GM18870 (cell line): Measurements from ENCODE around the gene MT1B.
A peak's percentile ranks its signal among the peaks of the same experiment; 100 is the strongest.

ENCODE experiments used
- ATAC-seq: cut with Tn5 transposase; IDR thresholded peaks from one replicate; pipeline ENCODE4 v1.9.1; 2021; ENCODE audit warnings: moderate library complexity; ENCODE audit not compliant: unreplicated experiment

Gene MT1B

DNA sequence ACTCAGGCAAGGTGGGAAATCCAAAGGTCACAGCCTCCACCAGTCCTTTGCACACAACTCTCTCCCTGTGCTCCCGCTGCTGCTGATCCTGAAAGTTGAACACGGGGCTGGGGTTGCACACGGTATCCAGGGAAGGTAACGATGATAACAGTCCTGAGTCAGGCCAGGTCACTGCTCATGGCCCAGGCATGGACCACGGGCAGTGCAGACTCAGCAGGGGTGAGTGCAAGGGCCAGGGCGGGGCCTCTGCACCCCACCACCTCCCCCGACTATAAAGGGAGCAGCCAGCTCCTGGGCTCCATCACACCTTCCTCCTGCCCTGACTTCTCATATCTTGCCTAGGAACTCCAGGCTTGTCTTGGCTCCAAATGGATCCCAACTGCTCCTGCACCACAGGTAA lies at the start of gene MT1B:
Gene MT1B (plus strand): TSS at position 301 of the 400 bp plus-strand sequence. CDS start 68 bp downstream, at position 369.
- ATAC-seq = no peak

DNA sequence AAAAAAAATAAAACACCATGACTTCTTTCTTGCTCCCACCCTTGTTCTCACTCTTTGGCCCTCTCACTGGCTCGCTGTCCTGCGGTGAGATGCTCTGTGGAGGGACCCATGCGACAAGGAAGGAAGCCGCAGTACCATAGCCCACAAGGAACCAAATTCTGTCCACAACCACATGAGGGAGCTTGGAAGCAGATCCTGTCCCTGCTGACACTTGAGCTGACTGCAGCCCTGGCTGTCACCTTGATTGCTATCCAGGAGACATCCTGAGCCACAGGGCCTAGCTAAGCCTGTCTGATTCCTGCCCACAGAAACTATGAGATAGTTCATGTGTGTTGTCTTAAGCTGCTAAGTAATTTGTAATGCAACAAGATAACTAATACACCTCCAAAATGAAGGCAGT lies 48.1 kb upstream of the MT1B start:
- no peak for ATAC-seq

DNA sequence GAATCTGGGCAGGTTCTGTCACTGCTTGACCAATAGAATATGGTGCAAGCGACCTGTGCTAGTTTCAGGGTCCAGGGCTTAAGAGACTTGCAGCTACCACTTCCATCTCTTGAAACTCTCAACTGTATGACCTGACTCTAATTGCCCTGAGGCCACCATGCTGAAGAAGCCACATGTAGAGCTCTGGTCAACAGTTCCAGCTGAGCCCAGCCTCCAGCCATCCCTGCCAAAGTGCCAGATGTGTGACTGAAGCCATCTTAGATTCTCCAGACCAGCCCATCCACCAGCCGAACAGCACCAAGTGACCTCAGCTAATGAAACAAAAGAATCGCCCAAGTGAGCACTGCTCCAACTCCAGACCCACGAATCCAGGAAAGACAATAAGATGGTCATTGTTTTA lies 46.7 kb upstream of the MT1B start:
- no peak for ATAC-seq

DNA sequence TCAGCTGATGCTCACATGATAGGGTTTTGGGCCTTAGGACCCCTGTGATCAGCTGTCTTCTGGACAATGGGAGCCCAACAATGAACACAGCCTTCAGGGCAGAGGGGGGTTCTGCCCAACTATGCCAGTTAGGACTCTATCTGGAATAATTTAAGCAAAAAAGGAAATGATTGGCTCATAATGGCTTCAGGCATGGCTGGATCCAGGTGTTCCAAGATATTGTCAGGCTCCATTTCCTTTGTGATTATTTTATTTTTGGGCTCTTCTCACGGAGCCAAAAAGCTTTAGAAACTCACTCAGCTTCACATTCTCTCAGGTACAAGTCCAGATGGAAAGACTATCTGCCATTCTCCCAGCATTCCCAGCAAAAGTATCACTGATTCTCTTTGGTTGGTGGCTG lies 46.2 kb upstream of the MT1B start:
- no peak for ATAC-seq

DNA sequence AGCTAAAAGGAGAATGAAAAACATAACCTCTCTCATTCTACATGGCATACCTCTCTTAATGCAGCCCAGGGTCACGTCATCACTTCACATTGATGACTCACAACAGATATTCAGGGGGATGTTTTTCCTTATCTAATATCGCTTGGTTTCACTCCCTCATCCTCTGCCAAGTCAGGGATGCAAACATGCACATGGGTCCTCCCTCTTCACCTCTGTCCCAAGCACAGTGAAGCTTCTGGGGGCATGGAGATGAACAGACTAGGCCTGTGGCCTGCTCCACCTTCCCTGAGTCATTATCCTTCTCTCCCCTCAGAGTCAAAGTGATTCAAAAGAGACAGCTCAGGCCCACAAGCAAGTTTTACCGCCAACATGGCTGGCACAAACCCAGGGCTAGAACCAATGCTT lies 45.6 kb upstream of the MT1B start:
- no peak for ATAC-seq

DNA sequence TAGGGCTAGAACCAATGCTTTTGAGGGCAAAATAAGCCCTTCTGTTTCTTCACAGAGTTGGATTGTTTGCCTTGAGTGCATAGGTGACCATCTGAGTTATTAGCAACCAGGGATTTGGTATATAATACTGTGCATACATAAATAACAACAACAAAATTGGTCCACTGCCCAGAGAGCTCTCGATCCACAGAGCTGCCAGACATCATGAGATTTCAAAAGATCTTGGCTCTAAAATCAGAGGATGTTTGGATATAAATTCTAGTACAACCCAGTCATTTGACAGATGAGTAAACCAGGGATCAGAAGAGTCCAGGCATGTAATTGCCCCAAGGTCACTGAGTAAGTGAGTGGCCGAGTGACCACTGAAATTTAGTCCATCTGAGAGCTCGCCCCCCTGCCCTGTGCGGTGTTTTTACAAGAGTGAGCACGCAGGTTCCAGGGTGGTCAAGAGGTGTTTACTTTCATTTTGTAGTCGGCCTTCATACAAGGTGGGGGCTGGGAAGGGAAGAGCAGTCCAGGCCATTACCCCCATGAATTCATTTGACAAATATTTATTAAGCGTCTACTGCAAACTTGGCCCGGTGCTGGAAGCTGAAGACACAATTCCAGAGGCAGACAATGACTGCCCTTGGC lies 45.1 kb upstream of the MT1B start:
- ATAC-seq = no peak

DNA sequence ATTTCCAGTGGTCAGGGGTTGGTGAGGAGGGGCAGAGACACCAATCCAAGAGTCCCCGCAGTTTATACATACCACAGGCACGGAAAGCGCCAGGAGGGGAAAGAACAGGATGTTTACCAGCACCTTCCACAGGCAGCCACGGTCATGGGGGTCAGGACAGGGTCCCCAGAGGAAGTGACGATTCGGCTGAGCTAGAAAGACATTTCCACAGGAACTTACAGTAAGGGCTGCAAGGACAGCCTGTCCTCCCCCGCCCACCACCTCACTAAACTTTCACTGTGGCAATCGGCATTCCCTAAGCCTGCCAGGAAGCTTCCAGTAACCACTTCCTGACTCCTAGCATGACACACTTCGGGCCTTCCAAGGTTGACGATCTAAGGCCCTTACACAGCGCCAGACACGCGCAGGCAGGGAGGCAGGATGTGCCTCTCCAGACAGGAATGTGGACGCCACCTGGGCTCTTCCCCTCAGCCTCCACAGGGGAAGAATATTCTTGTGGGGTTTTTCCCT lies 44.5 kb upstream of the MT1B start:
- ATAC-seq = no peak

DNA sequence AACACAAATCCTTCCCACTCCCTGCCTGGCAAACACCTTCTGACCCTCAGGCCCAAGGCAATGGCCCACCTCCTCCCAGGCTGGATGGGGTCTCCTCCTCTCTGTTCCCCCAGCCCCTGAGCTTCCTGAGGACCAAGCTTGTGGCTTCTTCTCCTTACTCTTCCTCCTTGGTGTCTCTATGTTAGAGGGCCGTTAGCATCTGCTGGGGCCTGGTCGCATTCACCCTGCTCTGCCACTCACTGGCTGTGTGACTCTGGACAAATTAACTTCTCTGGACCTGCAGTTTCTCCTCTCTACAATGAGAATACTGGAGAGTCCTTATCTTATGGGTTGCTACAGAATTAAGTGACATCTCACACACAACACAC lies 44.0 kb upstream of the MT1B start:
- no peak for ATAC-seq

DNA sequence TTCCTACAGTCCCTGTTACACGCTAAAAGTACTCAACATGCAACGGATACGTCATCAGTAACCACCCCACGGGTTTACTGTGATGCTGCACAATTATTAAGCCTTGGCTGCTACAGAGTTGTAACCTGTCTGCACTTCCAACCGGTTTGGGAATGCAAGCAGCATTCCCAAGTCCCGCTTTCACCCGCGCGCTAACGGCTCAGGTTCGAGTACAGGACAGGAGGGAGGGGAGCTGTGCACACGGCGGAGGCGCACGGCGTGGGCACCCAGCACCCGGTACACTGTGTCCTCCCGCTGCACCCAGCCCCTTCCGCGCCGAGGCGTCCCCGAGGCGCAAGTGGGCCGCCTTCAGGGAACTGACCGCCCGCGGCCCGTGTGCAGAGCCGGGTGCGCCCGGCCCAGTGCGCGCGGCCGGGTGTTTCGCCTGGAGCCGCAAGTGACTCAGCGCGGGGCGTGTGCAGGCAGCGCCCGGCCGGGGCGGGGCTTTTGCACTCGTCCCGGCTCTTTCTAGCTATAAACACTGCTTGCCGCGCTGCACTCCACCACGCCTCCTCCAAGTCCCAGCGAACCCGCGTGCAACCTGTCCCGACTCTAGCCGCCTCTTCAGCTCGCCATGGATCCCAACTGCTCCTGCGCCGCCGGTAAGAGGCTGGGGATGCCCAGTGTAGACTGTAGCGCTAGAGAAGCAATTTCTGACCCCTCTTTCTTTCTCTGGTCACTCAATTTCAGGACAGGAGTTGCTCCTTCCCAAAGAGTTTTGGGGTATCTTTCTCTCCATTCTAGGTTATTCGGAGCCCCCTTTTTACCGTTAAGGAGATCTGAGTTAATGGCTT lies 43.4 kb upstream of the MT1B start, which contains the start of gene MT2A:
Gene MT2A (plus strand): TSS at position 542 of the 833 bp plus-strand sequence. CDS start 72 bp downstream, at position 614.
- peak; percentile 79 for ATAC-seq

DNA sequence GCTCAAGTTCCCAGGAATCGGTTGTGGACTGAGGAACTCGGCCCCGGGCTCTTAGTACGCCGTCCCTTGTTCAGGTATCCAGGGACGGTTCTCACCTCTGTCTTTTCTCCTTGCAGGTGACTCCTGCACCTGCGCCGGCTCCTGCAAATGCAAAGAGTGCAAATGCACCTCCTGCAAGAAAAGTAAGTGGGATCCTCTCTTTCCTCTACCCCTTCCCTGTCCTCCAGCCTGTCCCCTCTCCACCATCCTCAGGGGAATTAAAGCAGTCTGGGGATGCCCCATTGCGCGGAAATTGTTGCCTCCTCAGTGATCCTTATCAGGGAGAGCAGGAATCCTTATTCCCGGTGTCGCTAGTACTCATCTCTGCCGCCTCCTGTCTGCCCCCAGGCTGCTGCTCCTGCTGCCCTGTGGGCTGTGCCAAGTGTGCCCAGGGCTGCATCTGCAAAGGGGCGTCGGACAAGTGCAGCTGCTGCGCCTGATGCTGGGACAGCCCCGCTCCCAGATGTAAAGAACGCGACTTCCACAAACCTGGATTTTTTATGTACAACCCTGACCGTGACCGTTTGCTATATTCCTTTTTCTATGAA lies 42.7 kb upstream of the MT1B start:
- ATAC-seq = no peak

DNA sequence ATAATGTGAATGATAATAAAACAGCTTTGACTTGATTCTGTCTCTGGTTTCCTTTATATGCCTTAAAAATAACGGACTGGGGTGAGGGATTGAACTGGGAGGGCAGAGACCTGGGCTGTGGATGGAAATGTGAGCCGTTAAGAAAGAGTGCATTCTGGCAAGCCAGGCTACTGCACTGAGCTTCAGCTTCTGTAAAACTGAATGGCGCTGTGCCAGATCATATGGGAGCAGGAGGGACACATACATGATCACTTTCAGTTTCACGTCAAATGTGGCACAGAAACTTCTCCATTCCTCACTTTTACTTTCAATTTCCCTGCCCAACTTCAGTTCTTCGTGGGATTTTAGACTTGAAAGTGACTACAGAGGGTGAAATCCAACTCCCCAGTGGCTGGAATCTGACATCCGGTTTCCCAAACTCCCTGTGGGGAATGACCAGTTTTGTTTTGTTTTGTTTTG lies 42.2 kb upstream of the MT1B start:
- no peak for ATAC-seq

DNA sequence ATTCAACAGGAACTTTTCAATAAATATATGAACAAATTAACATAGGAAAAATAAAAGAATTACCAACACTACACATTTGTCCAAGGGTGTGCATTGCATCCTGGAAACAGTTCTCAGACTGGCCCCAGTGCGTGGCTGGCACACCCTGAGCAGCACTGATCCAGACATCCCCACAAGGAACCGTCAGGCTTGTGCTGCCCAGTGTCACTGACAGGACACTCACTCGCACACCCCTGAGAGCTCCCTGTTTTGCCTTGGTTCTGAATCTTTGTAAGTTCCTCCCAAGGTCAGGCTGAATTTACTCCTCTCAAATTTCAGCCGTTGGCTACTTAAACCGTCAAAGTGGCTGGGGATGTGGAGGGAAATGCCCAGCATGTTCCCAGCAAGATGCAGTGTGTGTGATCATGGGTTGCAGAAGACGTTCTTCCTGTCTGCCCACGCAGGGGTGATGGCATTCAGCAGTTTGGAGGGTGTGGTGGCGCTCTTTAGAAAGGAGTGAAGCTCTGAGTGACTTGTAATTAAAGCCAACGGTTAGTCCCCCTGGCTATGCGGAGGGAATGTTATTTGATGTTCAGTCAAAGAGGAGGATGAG lies 41.6 kb upstream of the MT1B start:
- no peak for ATAC-seq

DNA sequence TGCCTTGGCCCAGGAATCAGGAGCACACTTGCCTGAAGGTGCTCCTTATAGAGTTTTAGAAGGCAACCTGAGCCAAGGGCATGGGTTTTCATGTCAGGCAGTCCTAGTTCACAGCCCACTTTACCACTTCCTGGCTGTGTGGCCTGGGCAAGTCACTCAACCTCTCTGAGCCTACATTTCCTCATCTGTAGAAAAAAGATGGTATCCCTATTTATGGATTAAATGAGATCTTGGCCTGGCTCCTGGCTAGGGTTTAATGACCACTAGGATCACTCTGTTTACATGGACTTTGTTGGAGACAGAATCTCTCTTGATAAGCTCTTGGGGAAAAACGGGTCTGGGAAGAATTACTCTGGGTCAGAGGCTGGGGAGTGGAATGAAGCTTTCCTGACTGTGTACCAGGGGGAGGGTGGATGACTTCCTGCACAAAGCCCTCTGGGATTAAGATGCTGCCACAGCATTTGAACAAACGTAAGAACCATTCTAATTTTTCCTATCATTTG lies 41.0 kb upstream of the MT1B start:
- no peak for ATAC-seq

DNA sequence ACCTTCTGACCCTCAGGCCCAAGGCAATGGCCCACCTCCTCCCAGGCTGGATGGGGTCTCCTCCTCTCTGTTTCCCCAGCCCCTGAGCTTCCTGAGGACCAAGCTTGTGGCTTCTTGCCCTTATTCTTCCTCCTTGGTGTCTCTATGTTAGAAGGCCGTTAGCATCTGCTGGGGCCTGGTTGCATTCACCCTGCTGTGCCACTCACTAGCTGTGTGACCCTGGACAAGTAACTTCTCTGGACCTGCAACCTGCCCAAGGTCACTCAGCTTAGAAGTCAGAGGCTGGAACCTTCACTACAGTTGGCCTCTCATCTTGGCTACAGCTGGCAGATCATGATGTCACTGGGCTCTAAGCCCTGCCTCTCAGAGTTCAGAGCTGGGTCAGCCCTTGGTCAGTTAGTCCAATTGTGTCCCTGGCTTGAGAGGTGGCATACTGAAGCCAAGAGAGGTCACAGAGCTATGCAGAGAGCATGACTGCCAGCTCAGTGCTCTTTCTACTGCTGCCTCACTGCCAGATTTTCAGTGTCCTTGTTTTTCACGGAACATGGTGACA lies 40.3 kb upstream of the MT1B start:
- no peak for ATAC-seq

DNA sequence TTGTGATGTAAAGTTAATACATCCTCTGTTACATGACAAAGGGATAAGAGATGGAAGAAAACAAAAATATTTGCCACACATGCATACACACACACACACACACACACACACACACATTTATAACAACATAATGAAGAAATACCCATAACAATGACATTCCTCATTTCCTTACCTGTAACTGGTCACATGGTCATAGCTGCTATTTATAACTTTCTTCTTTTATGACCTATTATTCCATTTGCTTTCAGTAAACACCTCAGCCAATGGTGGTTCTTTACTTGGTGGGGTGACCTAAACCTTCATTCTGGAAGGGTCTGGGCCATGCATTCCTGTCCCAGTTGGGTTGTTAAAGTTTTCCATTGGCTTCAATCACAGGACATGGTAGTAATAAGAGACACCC lies 38.0 kb upstream of the MT1B start:
- no peak for ATAC-seq

DNA sequence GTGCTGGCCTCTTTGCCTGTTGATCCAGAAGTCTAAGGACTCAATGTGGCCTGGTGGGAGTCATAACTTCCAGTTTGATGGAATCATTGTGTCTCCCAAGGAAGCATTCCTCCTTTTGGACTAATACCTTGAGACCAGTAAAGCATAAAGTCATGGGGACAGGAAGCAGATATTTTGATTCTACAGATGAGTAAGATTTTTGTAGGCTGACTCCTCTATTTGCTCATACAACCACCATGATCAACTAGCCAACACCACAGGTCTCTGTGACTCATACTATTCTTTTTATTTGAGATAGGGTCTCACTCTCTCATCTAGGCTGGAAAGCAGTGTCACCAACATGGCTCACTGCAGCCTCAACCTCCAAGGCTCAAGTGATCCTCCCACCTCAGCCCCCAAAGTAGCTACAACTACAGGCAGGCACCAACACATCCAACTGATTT lies 37.1 kb upstream of the MT1B start:
- no peak for ATAC-seq

DNA sequence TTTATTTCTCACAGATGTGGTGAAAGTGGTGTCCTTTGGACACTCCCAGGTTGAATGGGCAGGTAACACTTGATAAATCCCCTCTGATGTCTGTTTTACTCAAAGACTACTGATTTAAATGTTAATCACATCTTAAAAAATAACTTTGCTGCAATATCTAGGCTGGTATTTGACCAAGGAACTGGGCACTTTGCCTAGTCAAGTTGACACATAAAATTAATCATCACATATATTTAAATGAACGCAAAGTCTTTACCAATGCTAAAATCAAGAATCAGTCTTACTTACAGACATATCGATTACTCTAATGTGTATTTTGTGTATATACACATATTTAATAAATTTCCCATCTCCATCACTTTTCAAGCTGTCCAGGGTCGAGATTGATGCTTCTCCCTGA lies 36.3 kb upstream of the MT1B start:
- ATAC-seq = no peak

DNA sequence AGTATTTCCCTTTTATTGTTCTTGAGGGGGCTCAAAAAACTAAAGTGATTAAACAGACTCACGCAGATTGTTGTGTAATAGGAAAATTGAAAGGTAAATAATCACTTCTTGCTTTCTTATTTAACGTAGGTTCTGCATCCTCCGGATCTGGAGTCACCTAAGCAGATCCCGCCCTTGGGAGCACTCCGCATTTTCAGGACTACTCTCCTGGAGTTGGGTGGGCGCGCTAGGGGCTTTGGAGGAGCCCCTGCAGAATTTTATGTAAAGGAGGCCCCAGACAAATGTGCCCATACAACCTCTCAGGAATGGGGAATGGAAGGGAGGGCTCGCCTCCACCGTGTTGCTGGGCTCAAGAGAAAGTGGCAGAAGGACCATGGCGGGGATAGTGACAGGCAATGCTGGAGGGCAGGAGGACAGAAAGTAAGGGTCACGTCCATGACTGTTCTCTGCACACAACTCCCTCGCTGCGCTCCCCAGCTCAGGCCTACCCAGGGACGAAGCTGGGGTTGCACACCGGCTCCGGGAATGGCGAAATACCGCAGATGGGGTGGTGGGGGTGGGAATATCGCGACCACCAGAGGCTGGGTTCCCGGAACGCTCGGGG lies 35.0 kb upstream of the MT1B start:
- ATAC-seq = no peak

DNA sequence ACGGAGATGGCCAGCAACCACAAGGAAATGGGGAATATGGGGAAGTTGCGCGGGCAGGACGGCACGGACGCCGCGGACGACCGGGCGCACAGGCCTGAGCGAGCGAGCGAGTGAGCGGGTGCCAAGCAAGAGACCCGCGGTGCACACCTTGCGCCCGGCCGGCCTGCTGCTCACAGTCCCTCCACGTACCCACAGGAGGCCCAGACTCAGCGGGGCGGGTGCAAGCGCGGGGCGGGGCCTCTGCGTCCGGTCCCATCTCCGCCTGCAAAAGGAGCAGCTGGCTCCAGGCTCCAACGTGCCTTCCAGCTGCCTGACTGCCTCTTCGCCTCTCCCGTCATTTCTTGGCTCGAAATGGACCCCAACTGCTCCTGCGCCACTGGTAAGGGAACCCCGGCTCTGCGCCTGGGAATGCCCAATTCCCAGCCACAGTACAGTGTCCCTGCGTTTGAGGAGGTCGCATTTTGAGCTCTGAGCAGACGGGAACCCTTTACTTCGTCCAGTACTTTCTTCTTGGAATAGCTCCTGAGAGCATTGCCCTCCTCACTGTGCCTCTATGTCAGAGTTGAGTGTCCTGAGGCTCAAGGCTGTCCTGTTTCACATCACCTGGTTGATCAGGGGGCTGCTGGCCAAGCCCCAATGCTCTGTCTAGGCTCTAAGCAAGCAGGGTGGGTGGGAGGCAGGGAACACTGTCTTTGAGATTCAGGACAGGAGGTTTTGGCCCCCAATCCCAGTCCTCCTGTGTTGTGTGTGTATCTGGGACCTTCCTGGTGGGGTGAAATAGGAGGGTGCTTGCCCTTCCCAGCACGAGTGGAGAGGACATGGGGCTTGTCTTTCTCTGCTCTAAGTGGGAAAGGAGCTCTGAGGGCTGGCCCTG lies 34.2 kb upstream of the MT1B start:
- no peak for ATAC-seq
